Measurements from ENCODE around the gene GANAB.

GANAB gene

GRCh38 chr11:62673196-62673525 lies 26.7 kb upstream of the GANAB start:
- TF ChIP-seq GATA2 (IDR thresholded peaks at IDR 0.05; ENCODE audit: low read depth, low read length) (no peak), GATA3 (IDR thresholded peaks at IDR 0.05; ENCODE audit: low read depth, low read length) (no peak)

GRCh38 chr11:62671608-62672389 lies 25.4 kb upstream of the GANAB start, which contains the start of the genes LBHD1 and UQCC3:
Gene LBHD1, minus strand, starts transcription at chr11:62672267. Its CDS starts 2,236 bp downstream, at chr11:62670031.
Gene UQCC3, plus strand, starts transcription at chr11:62671673. Its CDS starts 73 bp downstream, at chr11:62671746.
- TF ChIP-seq GATA3 (IDR thresholded peaks at IDR 0.05; ENCODE audit: low read depth, low read length) (no peak), GATA2 (IDR thresholded peaks at IDR 0.05; ENCODE audit: low read depth, low read length) (no peak)

GRCh38 chr11:62671236-62671607 lies 24.8 kb upstream of the GANAB start:
- TF ChIP-seq GATA2 (IDR thresholded peaks at IDR 0.05; ENCODE audit: low read depth, low read length) (no peak), GATA3 (IDR thresholded peaks at IDR 0.05; ENCODE audit: low read depth, low read length) (no peak)

- TF ChIP-seq GATA3 (IDR thresholded peaks at IDR 0.05; ENCODE audit: low read depth, low read length) (no peak), GATA2 (IDR thresholded peaks at IDR 0.05; ENCODE audit: low read depth, low read length) (no peak)
Measured at GRCh38 chr11:62669420-62670161, 23.2 kb upstream of the GANAB start.

- no peak for TF ChIP-seq GATA2 (IDR thresholded peaks at IDR 0.05; ENCODE audit: low read depth, low read length)
- TF ChIP-seq GATA3 (IDR thresholded peaks at IDR 0.05; ENCODE audit: low read depth, low read length) = no peak
Measured at GRCh38 chr11:62667460-62667859, 21.0 kb upstream of the GANAB start.

- TF ChIP-seq GATA3 (IDR thresholded peaks at IDR 0.05; ENCODE audit: low read depth, low read length) (no peak), GATA2 (IDR thresholded peaks at IDR 0.05; ENCODE audit: low read depth, low read length) (no peak)
Measured at GRCh38 chr11:62666259-62666926, 20.0 kb upstream of the GANAB start.

- TF ChIP-seq GATA2 (IDR thresholded peaks at IDR 0.05; ENCODE audit: low read depth, low read length) = no peak
- TF ChIP-seq GATA3 (IDR thresholded peaks at IDR 0.05; ENCODE audit: low read depth, low read length) = no peak
Measured at GRCh38 chr11:62665599-62666258, 19.3 kb upstream of the GANAB start.

- TF ChIP-seq GATA2 (IDR thresholded peaks at IDR 0.05; ENCODE audit: low read depth, low read length) (no peak), GATA3 (IDR thresholded peaks at IDR 0.05; ENCODE audit: low read depth, low read length) (no peak)
Measured at GRCh38 chr11:62665075-62665598, 18.7 kb upstream of the GANAB start, which contains the start of the genes C11orf98 and CSKMT. Gene C11orf98, minus strand, starts transcription at chr11:62665210. Its CDS starts 41 bp downstream, at chr11:62665169. Gene CSKMT, plus strand, starts transcription at chr11:62665312. Its CDS starts 568 bp downstream, at chr11:62665880.

GRCh38 chr11:62664405-62665074 lies 18.1 kb upstream of the GANAB start:
- TF ChIP-seq GATA3 (IDR thresholded peaks at IDR 0.05; ENCODE audit: low read depth, low read length) (no peak), GATA2 (IDR thresholded peaks at IDR 0.05; ENCODE audit: low read depth, low read length) (peak; percentile 30; the same call in 1 of the 2 replicates)

- TF ChIP-seq GATA3 (IDR thresholded peaks at IDR 0.05; ENCODE audit: low read depth, low read length) (no peak), GATA2 (IDR thresholded peaks at IDR 0.05; ENCODE audit: low read depth, low read length) (no peak)
Measured at GRCh38 chr11:62656796-62657429, 10.5 kb upstream of the GANAB start.

- no peak for TF ChIP-seq GATA3 (IDR thresholded peaks at IDR 0.05; ENCODE audit: low read depth, low read length)
- no peak for TF ChIP-seq GATA2 (IDR thresholded peaks at IDR 0.05; ENCODE audit: low read depth, low read length)
Measured at GRCh38 chr11:62654297-62654696, 7.9 kb upstream of the GANAB start.

- TF ChIP-seq GATA3 (IDR thresholded peaks at IDR 0.05; ENCODE audit: low read depth, low read length) = no peak
Measured at GRCh38 chr11:62652161-62653006, 6.0 kb upstream of the GANAB start.

All from SH-SY5Y (cell line).